ENCODE results near the gene TAF1C.
"Not testable (repeated sequence)": the region's sequence is repeated elsewhere in the genome, so short reads cannot be mapped to it uniquely, and the experiment has no call there.

Gene TAF1C

GRCh38 chr16:84209989-84210388 lies 23.1 kb upstream of the TAF1C start:
- H3K27ac ChIP-seq: no peak overlapping the region
- TF ChIP-seq CTCF (conservative IDR thresholded peaks at IDR 0.05): no peak

- H3K27ac ChIP-seq: no peak overlapping the region
- TF ChIP-seq CTCF (conservative IDR thresholded peaks at IDR 0.05): no peak
These were observed 21.0 kb upstream of the TAF1C start for GRCh38 chr16:84207879-84208278.

- no peak overlapping the region for H3K27ac ChIP-seq
- no peak for TF ChIP-seq CTCF (conservative IDR thresholded peaks at IDR 0.05)
These were observed 20.4 kb upstream of the TAF1C start for GRCh38 chr16:84207251-84207650.

GRCh38 chr16:84205976-84206691 lies 19.3 kb upstream of the TAF1C start:
- no peak for TF ChIP-seq CTCF (conservative IDR thresholded peaks at IDR 0.05)
- no peak overlapping the region for H3K27ac ChIP-seq

- H3K27ac ChIP-seq: not testable (repeated sequence)
These were observed 18.3 kb upstream of the TAF1C start for GRCh38 chr16:84205123-84205522.

- H3K27ac ChIP-seq: not testable (repeated sequence)
These were observed 17.7 kb upstream of the TAF1C start for GRCh38 chr16:84204551-84204950.

- H3K27ac ChIP-seq: peak overlapping the region; percentile 34
- no peak for TF ChIP-seq CTCF (conservative IDR thresholded peaks at IDR 0.05)
These were observed 13.0 kb upstream of the TAF1C start for GRCh38 chr16:84199861-84200260.

GRCh38 chr16:84199097-84199496 lies 12.2 kb upstream of the TAF1C start:
- TF ChIP-seq CTCF (conservative IDR thresholded peaks at IDR 0.05): no peak
- peak overlapping the region; percentile 34 for H3K27ac ChIP-seq

GRCh38 chr16:84198401-84198800 lies 11.5 kb upstream of the TAF1C start:
- TF ChIP-seq CTCF (conservative IDR thresholded peaks at IDR 0.05): no peak
- H3K27ac ChIP-seq: no peak overlapping the region

Measured in VCaP (cell line).